Bone marrow (tissue), 2 donors: ENCODE data around the gene CEP72.
"Not testable (repeated sequence)": the region's sequence is repeated elsewhere in the genome, so short reads cannot be mapped to it uniquely, and the experiment has no call there.

Source experiments
- DNase-seq, 2 donors: peaks; one replicate each; lab custom pipeline; 2025; lab: John Stamatoyannopoulos, UW

Gene CEP72

GRCh38 chr5:618450-618849 lies 6.3 kb downstream of the CEP72 start:
- no peak for DNase-seq

DNA sequence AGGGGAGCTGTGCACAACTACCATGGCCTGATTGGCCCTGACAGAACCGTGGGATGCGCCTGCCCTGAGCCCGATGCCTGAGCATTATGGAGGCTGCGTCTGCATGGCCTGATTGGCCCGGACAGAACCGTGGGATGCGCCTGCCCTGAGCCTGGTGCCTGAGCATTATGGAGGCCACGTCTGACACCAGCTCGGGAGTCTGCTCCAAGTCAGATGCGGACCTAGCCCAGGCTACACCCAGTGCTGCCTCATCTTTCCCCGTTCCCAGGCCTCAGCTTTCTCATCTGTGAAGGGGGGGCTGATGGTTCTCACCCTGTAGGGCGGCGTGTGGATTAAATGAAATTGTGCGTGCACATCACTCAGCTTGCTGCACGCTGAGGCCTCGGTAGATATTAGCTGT lies 7.3 kb downstream of the CEP72 start:
- no peak for DNase-seq

- no peak for DNase-seq
Measured at GRCh38 chr5:620152-620551, 8.0 kb downstream of the CEP72 start.

GRCh38 chr5:620586-621180 lies 8.5 kb downstream of the CEP72 start:
- DNase-seq = no peak

- DNase-seq = no peak
Measured at GRCh38 chr5:621341-621761, 9.2 kb downstream of the CEP72 start.

DNA sequence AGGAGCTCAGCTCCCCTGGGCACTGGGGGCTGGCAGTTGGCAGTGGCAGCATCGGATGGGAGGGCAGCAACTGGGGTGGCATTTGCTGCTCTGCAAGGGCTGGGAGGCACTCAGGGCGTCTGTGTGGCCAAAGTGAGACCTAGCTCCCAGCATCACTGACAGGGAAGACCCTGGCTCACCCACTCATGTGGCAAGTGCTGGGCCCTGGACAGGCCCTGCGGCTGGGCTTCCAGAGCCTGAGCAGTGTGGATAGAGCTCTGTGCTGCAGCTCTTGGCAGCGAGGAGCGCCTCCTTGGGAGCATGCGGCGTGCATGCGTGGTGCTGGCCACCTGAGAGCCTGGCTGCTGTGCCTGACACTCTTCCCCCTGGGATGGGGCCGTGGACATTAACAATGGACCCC lies 10.2 kb downstream of the CEP72 start:
- no peak for DNase-seq

DNA sequence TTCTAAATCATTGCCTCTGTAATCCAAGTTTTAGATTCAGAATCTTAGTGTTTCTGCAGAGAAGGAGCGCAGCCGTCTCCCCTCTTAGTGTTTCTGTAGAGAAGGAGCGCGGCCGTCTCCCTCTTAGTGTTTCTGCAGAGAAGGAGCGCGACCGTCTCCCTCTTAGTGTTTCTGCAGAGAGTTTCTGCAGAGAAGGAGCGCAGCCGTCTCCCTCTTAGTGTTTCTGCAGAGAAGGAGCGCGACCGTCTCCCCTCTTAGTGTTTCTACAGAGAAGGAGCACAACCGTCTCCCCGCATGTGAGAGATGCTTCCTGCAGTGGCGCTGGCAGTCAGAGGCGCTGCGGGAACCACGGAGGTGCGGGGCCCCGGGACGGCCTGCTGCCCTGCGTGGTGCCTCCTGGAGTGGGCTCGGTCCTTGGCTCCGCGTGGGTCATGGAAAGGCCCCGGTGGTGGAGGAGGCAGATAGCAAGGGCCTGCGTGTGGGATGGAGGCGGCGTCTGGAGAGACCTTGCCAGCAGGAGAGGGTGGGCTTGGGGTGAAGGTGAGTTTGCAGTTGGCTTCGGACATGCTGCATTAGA lies 10.9 kb downstream of the CEP72 start:
- DNase-seq = no peak

DNA sequence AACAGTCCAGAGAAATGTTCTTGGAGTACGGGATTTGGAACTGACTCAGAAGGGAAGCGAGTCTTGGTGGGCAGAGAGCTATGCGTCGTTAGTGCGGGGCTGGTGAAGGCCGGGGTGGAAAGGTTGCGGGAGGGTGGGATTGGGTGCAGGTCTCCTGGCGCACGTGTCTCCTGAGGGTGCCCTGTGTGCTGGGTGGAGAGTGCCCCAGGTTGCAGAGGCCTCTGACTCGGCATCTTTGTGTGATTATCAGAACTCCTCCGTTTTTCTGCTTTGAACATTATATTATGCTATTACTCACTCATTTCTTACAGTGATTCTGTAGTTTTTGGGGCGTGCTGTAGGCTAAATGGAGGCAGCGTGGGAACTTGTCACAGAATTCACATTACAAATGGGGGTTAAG lies 11.4 kb downstream of the CEP72 start:
- DNase-seq = no peak

- no peak for DNase-seq
Measured at GRCh38 chr5:624118-624950, 12.2 kb downstream of the CEP72 start.

DNA sequence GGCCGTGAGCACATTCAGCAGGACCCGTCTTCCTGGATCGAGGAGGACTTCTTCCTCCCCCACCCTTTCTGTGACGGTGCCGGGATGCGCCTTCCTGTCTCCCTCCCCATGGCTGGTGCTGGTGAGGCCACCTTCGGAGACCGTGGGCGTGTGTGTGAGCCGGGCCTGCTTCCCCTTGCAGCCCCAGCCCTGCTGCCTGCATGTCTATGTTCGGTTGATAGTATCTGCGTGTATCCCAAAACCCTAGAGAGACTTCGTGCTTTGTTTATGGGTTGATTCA lies 12.8 kb downstream of the CEP72 start:
- no peak for DNase-seq

DNA sequence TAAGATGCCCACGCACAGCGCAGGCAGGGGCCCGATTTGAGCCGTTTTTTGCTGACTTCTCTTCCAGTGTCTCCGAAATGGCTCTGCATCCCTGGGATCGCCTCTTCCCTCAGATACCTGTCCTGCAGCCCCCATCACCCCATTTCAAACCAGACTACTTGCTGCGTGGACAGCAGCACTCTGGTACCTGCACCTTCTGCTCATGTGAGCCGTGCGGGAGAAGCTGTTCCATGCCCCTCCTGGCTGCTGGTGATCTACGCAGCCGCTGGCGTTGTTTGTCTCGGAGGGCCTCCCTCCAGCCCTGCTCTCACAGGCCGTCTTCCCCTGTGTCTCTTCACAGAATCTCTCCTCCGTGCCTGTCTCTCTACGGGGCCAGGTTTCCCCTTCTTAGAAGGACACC lies 13.4 kb downstream of the CEP72 start:
- DNase-seq = no peak

DNA sequence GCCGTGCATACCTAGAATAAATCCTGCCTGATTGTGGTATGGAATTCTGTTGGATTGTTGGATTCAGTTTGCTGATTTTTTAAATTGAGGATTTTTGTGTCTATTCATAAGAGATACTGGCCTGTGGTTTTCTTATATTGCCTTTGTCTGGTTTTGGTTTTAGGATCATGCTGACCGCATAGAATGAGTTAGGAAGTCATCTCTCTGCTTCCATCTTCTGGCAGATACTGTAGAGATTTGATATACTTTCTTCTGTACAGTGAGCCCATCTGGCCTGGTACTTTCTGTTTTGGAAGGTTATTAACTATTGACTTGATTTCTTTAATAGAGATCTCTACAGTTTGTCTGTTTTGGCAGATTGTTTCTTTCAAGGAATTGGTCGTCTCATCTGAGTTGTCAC lies 14.7 kb downstream of the CEP72 start:
- no peak for DNase-seq

GRCh38 chr5:627840-628239 lies 15.7 kb downstream of the CEP72 start:
- no peak for DNase-seq

GRCh38 chr5:628351-629205 lies 16.4 kb downstream of the CEP72 start:
- not testable (repeated sequence) for DNase-seq

GRCh38 chr5:633501-633955 lies 21.4 kb downstream of the CEP72 start:
- no peak for DNase-seq

- DNase-seq = no peak
Measured at GRCh38 chr5:634191-634590, 22.1 kb downstream of the CEP72 start.

DNA sequence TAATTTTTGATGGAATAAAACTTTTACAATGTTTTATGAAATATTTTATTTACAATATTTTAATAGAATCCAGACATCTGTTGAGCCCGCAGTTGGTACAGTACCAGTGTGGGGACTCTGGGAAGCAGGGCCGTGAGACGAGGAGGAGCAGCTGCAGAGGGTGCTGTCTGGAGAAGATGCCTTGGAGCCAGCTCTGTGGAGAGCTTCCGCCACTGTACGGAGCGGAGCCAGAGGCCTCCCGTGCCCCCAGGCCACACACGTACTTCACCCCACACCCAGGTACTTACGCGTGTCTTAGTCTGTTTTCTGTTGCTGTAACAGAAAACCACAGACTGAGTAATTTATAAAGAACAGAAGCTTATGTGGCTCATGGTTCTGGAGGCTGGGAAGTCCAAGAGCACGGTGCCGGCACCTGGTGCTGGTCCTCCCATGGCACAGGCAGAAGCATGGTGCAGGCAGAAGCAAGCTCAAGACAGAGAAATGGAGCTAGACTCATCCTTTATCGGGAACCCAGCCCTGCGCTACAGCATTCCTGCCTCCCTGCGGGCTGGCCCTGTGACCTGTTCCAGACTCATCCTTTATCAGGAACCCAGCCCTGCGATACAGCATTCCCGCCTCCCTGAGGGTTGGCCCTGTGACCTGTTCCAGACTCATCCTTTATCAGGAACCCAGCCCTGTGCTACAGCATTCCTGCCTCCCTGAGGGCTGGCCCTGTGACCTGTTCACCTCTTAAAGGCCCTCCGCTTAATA lies 23.3 kb downstream of the CEP72 start:
- no peak for DNase-seq

DNA sequence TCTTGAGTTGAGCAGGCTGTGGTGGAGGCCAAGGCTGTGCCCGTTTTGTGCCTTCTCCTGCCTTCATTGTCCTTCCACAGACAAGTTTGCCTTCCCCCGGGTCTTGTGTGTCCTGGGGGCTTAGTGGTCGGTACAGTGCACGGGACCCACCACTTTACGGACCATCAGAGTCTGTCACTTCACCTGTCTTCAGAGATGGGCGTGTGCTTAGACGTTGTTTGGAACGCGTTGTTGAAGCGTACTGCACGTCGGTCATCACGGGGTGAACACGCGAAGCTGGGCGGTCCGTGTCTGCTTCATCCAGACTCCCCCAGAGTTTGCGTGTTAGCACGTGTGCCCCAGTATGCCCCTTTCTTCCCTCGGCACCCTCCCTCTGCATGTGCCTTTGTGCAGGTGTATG lies 24.8 kb downstream of the CEP72 start:
- no peak for DNase-seq

- no peak for DNase-seq
Measured at GRCh38 chr5:637581-638450, 25.7 kb downstream of the CEP72 start.

- no peak for DNase-seq
Measured at GRCh38 chr5:638501-639252, 26.5 kb downstream of the CEP72 start.
